SU-DHL-6 (cell line): ENCODE results near the gene EIF3D.

Source experiments
- H2AFZ ChIP-seq: fragments of 200-600 bp; sonication (generic); 2 replicates; pipeline ENCODE4 v1.6.1; 2014; ENCODE audit warnings: low read depth, mild to moderate bottlenecking, moderate library complexity, mixed read lengths, antibody characterized with exemption, low read length; ENCODE audit not compliant: severe bottlenecking
- H3F3A ChIP-seq: fragments of 200-600 bp; shearing (Covaris generic); 2 replicates; pipeline ENCODE4 v1.6.0; 2016; ENCODE audit warnings: antibody characterized with exemption, mild to moderate bottlenecking; ENCODE audit not compliant: insufficient read depth
- H3K27ac ChIP-seq: fragments of 200-600 bp; sonication (generic); 2 replicates; pipeline ENCODE4 v1.5.1; 2016; ENCODE audit warnings: low read depth, mild to moderate bottlenecking, low read length, moderate library complexity, mixed read lengths
- H3K27me3 ChIP-seq: fragments of 200-600 bp; sonication (generic), shearing (Covaris generic); 2 replicates; pipeline ENCODE4 v1.6.0; 2014; ENCODE audit warnings: mild to moderate bottlenecking, low read length
- H3K36me3 ChIP-seq: fragments of 200-600 bp; sonication (generic); 2 replicates; pipeline ENCODE4 v1.6.1; 2014; ENCODE audit warnings: mild to moderate bottlenecking, low read length, mixed read lengths
- H3K4me2 ChIP-seq: fragments of 300-600, 200-600 bp; shearing (Covaris generic), sonication (generic); 2 replicates; pipeline ENCODE4 v1.6.0; 2014; ENCODE audit warnings: low read length, low read depth, mild to moderate bottlenecking; ENCODE audit not compliant: poor library complexity, severe bottlenecking
- H3K4me3 ChIP-seq: fragments of 200-600 bp; sonication (generic); 2 replicates; pipeline ENCODE4 v1.5.1; 2014; ENCODE audit warnings: antibody characterized with exemption, low read length, mild to moderate bottlenecking, mixed read lengths; ENCODE audit not compliant: insufficient read depth, poor library complexity, severe bottlenecking
- H3K79me2 ChIP-seq: fragments of 200-600 bp; sonication (generic); 2 replicates; pipeline ENCODE4 v1.6.1; 2014; ENCODE audit warnings: mild to moderate bottlenecking, low read length, moderate library complexity; ENCODE audit not compliant: insufficient read depth
- H3K9ac ChIP-seq: fragments of 200-600 bp; sonication (generic); 2 replicates; pipeline ENCODE4 v1.7.0; 2014; ENCODE audit warnings: mild to moderate bottlenecking, low read length
- H3K9me2 ChIP-seq: fragments of 200-600 bp; sonication (generic); replicated peaks from 2 replicates; pipeline ENCODE4 v1.6.1; 2014; ENCODE audit warnings: low read length; ENCODE audit not compliant: insufficient read depth
- H3K9me3 ChIP-seq: fragments of 200-600 bp; sonication (generic); 2 replicates; pipeline ENCODE4 v1.6.1; 2014; ENCODE audit warnings: low read length, mixed read lengths; ENCODE audit not compliant: insufficient read depth
- H4K20me1 ChIP-seq: fragments of 200-600 bp; sonication (generic); 2 replicates; pipeline ENCODE4 v1.6.1; 2014; ENCODE audit warnings: low read depth, mild to moderate bottlenecking, antibody characterized with exemption, low read length, moderate library complexity, mixed read lengths
- CTCF ChIP-seq: fragments of 200-600 bp; sonication (generic); IDR thresholded peaks from one replicate; pipeline ENCODE4 v1.5.1; 2017; ENCODE audit warnings: antibody characterized with exemption, mild to moderate bottlenecking, low read length, moderate library complexity; ENCODE audit not compliant: insufficient read depth, poor library complexity, severe bottlenecking
- EZH2phosphoT487 ChIP-seq: fragments of 200-600 bp; sonication (generic), shearing (Covaris generic); conservative IDR thresholded peaks from 2 replicates; pipeline ENCODE4 v1.6.1; 2018; ENCODE audit warnings: mild to moderate bottlenecking, antibody characterized with exemption, low read length, moderate library complexity, mixed read lengths

EIF3D gene

GRCh38 chr22:36507518-36508010 lies 21.4 kb downstream of the EIF3D start:
- Histone ChIP-seq H3K4me2 (peak overlapping the region; percentile 57), H3F3A (peaks cover 15% of the 10 kb centered on the region), H3K36me3 (peaks cover 4% of the 10 kb centered on the region; the same call in 1 of the 2 replicates), H3K27ac (peak overlapping the region; percentile 64), H3K9me3 (no peaks in the 10 kb centered on the region), H3K27me3 (no peaks in the 10 kb centered on the region), H2AFZ (peak overlapping the region; percentile 87), H3K4me3 (peak overlapping the region; percentile 58), H3K79me2 (peaks cover 6% of the 10 kb centered on the region; the same call in 1 of the 2 replicates), H3K9ac (peak overlapping the region; percentile 56), H4K20me1 (no peaks in the 10 kb centered on the region), H3K9me2 (no peaks in the 10 kb centered on the region)
- TF ChIP-seq EZH2phosphoT487 (no peak), CTCF (no peak)

GRCh38 chr22:36506637-36507517 lies 22.1 kb downstream of the EIF3D start, which contains the start of gene FOXRED2:
Gene FOXRED2, minus strand, starts transcription at chr22:36507040. Its CDS starts 618 bp downstream, at chr22:36506422.
- TF ChIP-seq CTCF (no peak), EZH2phosphoT487 (no peak)
- Histone ChIP-seq H3K4me2 (peak within 1 kb of the TSS; percentile 57), H3K9ac (peak within 1 kb of the TSS; percentile 56), H3K79me2 (peaks cover 6% of the 10 kb centered on the region; the same call in 1 of the 2 replicates), H3F3A (peaks cover 11% of the 10 kb centered on the region), H3K9me2 (no peaks in the 10 kb centered on the region), H4K20me1 (no peaks in the 10 kb centered on the region), H3K9me3 (no peaks in the 10 kb centered on the region), H3K36me3 (no peaks in the 10 kb centered on the region), H3K4me3 (peak within 1 kb of the TSS; percentile 58), H2AFZ (peak within 1 kb of the TSS; percentile 87), H3K27me3 (no peaks in the 10 kb centered on the region), H3K27ac (peak within 1 kb of the TSS; percentile 64)

- peaks cover 11% of the 10 kb centered on the region for H3F3A ChIP-seq
- peak overlapping the region; percentile 64 for H3K27ac ChIP-seq
- H3K4me3 ChIP-seq: peak overlapping the region; percentile 58
- H3K9ac ChIP-seq: peak overlapping the region; percentile 56
- no peaks in the 10 kb centered on the region for H4K20me1 ChIP-seq
- no peaks in the 10 kb centered on the region for H3K9me2 ChIP-seq
- no peaks in the 10 kb centered on the region for H3K36me3 ChIP-seq
- peaks cover 6% of the 10 kb centered on the region; the same call in 1 of the 2 replicates for H3K79me2 ChIP-seq
- no peaks in the 10 kb centered on the region for H3K27me3 ChIP-seq
- H3K9me3 ChIP-seq: no peaks in the 10 kb centered on the region
- peak overlapping the region; percentile 57 for H3K4me2 ChIP-seq
- TF ChIP-seq CTCF (no peak), EZH2phosphoT487 (no peak)
- H2AFZ ChIP-seq: peak overlapping the region; percentile 87
Measured at GRCh38 chr22:36505998-36506635, 22.8 kb downstream of the EIF3D start.
